T-helper 2 cell (primary cell): Measurements from ENCODE around the gene UBN2.
"Not testable (repeated sequence)": the region's sequence is repeated elsewhere in the genome, so short reads cannot be mapped to it uniquely, and the experiment has no call there.

ENCODE experiments used
- DNase-seq, 5 experiments: peaks; one replicate each; pipeline versions ENCODE4 v3.0.0 to v3.0.0-alpha.2; 2012 to 2022
- total RNA-seq, 2 donors: gene quantifications; one replicate each; lab custom pipeline; 2026; lab: John Stamatoyannopoulos, UW

Gene UBN2
- total RNA-seq = 25.3 to 27.9 reads per million in 2 donors

DNA sequence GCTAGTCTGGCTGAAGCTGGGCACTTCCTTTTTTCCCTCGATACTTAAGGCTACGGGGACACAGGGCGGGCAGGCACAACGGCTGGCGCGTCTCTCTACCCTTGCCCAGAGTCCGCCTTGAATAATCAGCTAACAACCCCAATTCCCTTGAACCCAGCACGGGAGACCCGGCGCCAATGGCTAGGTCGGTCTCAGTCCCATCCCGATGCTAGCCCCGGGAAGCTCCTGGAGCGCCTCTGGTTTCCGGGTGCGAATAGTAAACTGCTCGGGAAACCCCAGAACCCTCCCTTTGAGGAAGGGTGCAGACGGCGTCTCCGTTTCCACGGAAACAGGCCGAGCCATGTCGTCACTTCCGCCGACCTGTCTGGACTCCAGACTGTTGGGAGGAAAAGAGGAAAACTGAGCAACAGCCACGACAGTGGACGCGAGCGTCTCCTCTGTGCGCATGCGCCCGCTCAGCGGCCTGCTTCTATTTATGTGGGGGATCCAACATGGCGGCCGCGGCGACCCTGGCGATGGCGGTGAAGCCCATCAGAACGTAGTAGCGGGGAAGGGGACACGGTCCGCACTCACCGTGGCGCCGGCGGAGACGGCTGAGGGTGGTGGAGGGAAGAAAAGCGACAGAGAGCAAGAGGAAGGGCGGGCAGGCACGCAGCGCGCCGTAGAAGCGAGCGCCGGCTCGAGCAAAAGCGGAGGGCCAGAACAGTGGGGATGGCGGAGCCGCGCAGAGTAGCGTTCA, at the start of gene UBN2:
UBN2 (plus strand) TSS at position 464 of the 739 bp plus-strand sequence; CDS start at position 712, 248 bp downstream.
- DNase-seq = peak; percentile 68 to 92 (median 86)

DNA sequence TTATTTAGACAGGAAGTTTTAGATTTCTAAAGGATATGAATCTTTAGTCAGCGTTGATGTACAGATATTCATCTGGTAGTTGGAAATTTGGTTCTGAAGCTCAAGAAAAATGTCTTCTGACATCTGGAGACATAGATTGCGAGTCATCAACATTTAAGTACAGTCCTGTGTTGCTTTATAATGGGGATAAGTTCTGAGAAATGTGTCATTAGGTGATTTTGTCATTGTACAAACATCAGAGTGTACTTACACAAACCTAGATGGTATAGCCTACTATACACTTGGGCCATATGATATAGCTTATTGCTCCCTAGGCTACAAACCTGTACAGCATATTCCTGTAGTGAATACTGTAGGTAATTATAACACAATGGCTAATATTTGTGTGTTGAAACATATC, 49.6 kb upstream of the UBN2 start:
- DNase-seq = no peak

DNA sequence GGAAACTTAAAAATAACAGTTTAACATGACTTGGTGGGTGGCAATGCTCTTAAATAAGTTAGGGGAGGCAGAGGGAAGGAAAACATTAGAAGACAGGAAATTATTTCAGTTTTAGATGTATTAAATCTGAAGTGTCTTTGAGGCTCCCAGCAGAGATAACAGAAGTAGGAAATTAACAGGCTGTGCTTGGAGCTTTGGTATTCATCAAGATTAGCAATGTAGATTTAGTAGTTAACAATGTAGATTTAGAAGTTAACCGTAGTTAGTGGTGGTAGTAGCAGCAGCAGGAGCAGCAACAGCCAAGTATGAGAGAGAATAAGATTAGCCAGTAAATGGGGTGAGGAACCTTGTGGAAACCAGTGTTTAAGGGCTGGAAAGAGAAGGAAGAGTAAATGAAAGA, 48.7 kb upstream of the UBN2 start:
- no peak for DNase-seq

- DNase-seq = no peak
These were observed 47.8 kb upstream of the UBN2 start for GRCh38 chr7:139183251-139183650.

GRCh38 chr7:139183878-139184338, 47.1 kb upstream of the UBN2 start:
- DNase-seq = peak in 1 of 5 experiments; percentile 5

DNA sequence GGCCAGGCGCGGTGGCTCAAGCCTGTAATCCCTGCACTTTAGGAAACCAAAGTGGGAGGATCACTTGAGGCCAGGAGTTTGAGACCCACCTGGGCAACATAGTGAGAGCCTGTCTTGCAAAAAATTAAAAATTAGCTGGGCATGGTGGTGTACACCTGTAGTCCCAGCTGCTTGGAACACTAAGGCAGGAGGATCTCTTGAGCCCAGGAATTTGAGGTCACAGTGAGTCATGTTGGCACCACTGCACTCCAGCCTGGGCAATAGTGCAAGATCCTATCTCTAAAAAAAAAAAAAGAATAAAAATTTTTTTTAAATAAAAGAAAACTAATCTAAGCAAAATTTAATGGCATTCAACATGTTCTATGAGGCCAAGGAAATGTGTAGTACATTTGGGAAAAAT, 44.9 kb upstream of the UBN2 start:
- no peak for DNase-seq

GRCh38 chr7:139189357-139189756, 41.7 kb upstream of the UBN2 start:
- no peak for DNase-seq

DNA sequence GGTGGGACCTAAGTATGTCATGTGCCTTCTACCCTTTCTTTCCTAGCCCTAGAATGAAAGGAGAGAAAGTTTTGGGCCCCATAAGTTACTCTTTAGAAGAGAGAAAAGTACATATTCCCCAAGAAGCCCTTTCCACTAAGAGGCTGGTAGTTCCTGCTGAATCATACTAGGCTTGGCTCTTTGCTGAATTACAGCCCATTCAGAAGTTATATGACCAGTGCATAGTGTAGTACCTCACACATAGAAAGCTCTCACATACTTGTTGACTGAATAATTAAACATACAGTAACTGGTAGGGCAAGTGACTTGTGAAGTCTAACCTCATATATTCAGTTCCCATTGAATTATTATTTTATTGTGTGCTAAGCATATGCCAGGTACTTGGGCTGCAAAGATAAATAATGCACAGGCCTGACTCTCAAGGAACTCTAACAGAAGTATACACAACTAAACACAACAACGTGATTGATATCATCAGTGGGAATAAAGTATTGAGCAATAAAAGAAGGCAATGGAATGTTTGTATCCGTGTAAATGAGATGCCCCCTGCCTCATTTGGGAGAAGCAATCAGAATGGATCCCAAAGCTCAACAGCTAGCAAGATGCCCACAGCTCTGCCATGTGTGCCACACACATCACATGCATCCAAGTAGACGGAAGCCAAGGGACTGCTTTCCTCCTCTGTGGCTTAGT, 38.9 kb upstream of the UBN2 start:
- no peak for DNase-seq

GRCh38 chr7:139200382-139200781, 30.7 kb upstream of the UBN2 start:
- DNase-seq = no peak

GRCh38 chr7:139203992-139204391, 27.0 kb upstream of the UBN2 start:
- no peak for DNase-seq

- DNase-seq = no peak
These were observed 25.2 kb upstream of the UBN2 start for GRCh38 chr7:139205843-139206242.

DNA sequence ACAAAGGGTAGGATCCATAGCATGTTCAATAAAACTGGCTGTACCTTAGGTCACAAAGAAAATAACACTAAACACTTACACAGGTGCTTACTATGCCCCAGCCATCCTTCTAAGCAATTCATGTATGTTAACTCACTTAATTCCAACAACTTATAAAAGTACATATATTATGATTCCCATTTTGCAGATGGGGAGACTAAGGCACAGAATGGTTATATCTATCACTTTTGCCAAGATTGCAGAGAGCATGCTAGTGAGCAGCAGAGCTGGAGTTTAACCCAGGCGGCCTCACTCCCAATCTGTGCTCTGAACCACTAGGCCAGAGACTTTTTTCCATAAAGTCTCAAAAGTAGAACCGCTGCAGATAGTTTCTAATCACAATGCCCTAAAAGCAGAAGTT, 18.9 kb upstream of the UBN2 start:
- no peak for DNase-seq

- not testable (repeated sequence) for DNase-seq
These were observed 17.5 kb upstream of the UBN2 start for GRCh38 chr7:139213489-139213888.

- no peak for DNase-seq
These were observed 12.9 kb upstream of the UBN2 start for GRCh38 chr7:139218173-139218572.

- DNase-seq = no peak
These were observed 6.8 kb upstream of the UBN2 start for GRCh38 chr7:139224219-139224618.

DNA sequence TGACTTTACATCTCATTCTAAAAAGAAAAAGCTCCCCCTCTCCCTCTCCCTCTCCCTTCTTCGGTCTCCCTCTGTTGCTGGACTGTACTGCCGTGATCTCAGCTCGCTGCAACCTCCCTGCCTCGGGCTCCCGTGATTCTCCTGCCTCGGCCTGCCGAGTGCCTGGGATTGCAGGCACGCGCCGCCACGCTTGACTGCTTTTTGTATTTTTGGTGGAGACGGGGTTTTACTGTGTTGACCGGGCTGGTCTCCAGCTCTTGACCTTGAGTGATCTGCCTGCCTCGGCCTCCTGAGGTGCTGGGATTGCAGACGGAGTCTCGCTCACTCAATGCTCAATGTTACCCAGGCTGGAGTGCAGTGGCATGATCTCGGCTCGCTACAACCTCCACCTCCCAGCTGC, 6.2 kb upstream of the UBN2 start:
- DNase-seq = not testable (repeated sequence)

DNA sequence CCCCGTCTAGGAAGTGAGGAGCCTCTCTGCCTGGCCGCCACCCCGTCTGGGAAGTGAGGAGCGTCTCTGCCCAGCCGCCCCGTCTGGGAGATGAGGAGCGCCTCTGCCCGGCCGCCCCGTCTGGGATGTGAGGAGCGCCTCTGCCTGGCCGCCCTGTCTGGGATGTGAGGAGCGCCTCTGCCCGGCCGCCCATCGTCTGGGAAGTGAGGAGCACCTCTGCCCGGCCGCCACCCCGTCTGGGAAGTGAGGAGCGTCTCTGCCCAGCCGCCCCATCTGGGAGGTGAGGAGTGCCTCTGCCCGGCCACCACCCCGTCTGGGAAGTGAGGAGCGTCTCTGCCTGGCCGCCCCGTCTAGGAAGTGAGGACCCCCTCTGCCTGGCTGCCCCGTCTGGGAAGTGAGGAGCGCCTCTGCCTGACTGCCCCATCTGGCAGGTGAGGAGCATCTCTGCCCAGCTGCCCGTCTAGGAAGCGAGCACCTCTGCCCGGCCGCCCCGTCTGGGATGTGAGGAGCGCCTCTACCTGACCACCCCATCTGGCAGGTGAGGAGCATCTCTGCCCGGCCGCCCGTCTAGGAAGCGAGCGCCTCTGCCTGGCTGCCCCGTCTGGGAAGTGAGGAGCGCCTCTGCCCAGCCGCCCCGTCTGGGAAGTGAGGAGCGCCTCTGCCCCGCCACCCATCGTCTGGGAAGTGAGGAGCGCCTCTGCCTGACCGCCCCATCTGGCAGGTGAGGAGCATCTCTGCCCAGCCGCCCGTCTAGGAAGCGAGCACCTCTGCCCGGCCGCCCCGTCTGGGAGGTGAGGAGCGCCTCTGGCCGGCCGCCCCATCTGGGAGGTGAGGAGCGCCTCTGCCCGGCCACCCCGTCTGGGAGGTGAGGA, 5.5 kb upstream of the UBN2 start:
- DNase-seq = not testable (repeated sequence)

DNA sequence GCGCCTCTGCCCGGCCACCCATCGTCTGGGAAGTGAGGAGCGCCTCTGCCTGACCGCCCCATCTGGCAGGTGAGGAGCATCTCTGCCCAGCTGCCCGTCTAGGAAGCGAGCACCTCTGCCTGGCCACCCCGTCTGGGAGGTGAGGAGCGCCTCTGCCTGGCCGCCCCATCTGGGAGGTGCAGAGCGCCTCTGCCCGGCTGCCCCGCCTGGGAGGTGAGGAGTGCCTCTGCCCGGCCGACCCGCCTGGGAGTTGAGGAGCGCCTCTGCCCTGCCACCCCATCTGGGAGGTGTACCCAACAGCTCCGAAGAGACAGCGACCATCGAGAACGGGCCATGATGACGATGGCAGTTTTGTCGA, 4.9 kb upstream of the UBN2 start:
- not testable (repeated sequence) for DNase-seq

DNA sequence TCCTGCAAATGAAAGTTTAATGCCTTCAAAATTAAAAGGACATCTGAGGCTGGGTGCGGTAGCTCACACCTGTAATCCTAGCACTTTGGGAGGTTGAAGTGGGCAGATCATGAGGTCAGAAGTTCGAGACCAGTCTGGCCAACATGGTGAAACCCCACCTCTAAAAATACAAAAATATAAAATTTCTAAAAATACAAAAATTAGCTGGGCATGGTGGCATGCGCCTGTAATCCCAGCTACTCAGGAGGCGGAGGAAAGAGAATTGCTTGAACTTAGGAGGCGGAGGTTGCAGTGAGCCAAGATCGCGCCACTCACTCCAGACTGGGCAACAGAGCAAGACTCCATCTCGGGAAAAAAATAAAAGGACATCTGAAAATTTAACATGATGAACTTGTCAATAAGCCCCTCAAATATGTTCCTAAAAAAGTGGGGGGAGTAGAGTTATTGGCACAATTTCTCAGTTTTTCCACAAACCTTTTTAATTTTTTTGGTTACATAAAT, 4.0 kb upstream of the UBN2 start:
- not testable (repeated sequence) for DNase-seq

- DNase-seq = no peak
These were observed 1.0 kb upstream of the UBN2 start for GRCh38 chr7:139230023-139230422.

- DNase-seq = no peak
These were observed 608 bp upstream of the UBN2 start for GRCh38 chr7:139230484-139230773.

GRCh38 chr7:139231513-139232376, 708 bp downstream of the UBN2 start:
- DNase-seq = peak in 3 of 5 experiments; percentile 10 to 35 (median 26)
